ENCODE data around the gene APLP2.

GRCh38 chr11:130118165-130118564 lies 48.5 kb downstream of the APLP2 start:
- TF ChIP-seq CTCF (IDR thresholded peaks at IDR 0.05; ENCODE audit: low read depth, low read length) (no peak), POLR2A (IDR thresholded peaks at IDR 0.05; ENCODE audit: extremely low read depth, insufficient read length) (no peak), MYC (IDR thresholded peaks at IDR 0.05; ENCODE audit: low read depth, low read length) (no peak)
